NCI-H1092 treated with DMSO at 0.1 percent for 48 hours (cell line): Measurements from ENCODE around the gene ITIH4.

ENCODE experiments used
- DNase-seq: peaks from one replicate; lab custom pipeline; 2025; lab: John Stamatoyannopoulos, UW

ITIH4 gene

DNA sequence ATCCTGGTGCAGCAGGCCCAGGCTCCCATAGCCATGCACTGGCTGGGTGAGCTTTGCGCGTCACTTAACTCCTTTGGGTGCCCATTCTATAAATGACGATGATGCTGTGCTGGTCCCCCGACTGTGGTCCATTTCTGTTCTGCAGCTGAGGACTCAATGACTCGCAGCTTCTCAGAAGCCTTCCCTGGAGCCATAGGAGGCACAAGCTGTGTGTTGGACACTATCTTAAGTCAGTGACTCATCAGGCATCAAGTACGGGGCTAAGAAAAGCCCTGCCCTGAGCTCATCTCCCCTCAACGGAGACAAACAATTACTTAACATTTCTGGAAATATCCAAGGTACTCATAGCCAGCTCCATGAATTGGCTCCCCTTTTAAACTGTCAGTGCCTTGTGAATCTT is 18.1 kb upstream of the ITIH4 start:
- no peak for DNase-seq

- DNase-seq, result no peak
These were observed 17.3 kb upstream of the ITIH4 start for GRCh38 chr3:52847726-52848125.

GRCh38 chr3:52847241-52847640 is 16.8 kb upstream of the ITIH4 start:
- no peak for DNase-seq

DNA sequence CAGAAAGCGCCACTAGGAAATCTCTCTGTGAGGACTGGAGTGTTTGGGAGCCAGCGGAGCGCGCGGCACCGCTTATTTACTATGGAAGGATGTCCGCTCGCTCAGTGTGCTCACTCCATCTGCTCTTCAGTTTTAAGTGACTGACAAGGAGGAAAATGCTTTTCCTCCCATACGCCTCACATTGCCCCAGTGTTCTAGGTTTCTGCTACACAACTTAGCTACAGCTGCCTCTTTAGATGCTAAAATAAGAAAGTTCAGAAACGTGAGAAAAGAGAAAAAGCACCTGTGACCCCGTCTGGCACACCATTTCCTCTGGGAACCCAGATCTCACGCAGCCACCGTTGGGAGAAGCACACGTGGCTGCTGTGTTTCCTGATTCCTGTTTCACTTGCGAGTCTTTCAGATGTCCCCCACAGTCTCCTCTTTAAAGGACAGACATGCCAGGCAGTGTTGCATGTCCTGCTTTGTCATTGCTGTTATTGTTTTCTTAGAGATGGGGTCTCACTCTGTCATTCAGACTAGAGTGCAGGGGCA is 16.0 kb upstream of the ITIH4 start:
- no peak for DNase-seq

- DNase-seq, result no peak
These were observed 15.4 kb upstream of the ITIH4 start for GRCh38 chr3:52845691-52846431.

DNA sequence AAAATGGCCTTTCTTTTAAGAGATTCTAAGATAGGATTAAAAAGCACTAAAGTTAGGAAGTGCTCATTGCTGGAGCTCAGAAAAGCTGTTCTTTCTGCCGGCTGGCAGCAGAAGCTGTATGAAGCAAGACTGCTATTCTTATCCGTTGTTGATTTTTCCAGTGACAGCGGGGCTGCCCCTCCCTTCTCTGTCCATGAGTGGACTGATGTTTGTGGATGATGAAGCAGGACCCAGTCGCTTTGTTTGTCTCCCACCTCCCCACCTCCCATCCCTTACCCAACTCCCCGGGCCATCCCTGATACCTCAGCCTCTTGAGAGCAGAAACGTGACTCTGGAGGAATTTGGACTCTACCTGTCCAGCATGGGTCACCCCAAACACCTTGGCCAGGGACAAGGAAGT is 14.7 kb upstream of the ITIH4 start:
- DNase-seq, result no peak

DNA sequence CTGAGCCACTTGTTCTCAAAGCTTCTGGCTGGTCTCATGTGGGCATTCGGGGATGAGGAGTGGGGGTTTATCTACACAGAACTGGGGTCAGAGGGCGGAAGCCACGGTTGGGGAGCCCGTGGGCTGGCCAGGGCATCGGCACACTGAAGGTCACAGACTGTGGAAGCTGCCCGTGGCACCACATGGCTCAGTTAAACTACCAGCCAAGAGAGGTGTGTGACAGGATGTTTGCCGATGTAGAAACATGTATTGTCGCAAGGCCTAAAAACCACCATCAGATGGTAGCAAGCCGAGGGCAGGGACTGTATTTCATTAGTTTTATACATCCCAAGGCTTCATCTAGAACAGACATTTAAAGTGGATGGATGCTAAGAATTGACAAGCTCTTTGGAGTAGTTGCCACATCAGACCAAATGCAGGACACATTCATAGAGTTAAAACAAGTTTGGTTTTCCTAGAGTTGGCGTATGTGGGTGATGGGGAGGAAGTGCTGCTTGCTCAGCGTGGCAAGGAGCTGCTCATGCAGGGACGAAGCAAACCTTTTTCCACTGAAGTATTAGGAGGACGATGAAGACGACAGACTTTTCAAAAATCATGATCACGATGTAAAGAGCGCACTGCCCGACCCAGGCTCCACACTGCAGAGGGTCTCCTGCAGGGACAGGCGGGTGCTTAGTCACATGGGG is 14.0 kb upstream of the ITIH4 start:
- DNase-seq, result no peak

DNA sequence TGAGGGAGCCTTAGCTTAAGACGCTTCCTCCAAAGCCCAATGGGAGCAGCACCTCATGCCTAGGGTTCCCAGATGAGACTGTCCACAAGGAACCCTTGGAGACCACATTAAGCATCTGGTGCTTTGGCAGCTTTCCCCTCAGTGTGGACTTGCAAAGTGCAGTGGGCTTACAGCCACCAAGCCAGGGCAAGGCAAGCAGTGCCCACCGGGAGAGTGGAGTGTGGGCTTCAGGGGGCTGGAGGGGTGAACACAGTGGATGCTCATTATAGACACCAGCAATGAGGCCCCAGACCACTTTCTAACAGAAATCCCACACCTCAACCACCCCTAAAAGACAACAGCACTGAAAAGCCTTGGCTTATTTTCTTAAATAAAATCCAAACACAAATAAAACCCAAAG is 13.4 kb upstream of the ITIH4 start:
- no peak for DNase-seq

DNA sequence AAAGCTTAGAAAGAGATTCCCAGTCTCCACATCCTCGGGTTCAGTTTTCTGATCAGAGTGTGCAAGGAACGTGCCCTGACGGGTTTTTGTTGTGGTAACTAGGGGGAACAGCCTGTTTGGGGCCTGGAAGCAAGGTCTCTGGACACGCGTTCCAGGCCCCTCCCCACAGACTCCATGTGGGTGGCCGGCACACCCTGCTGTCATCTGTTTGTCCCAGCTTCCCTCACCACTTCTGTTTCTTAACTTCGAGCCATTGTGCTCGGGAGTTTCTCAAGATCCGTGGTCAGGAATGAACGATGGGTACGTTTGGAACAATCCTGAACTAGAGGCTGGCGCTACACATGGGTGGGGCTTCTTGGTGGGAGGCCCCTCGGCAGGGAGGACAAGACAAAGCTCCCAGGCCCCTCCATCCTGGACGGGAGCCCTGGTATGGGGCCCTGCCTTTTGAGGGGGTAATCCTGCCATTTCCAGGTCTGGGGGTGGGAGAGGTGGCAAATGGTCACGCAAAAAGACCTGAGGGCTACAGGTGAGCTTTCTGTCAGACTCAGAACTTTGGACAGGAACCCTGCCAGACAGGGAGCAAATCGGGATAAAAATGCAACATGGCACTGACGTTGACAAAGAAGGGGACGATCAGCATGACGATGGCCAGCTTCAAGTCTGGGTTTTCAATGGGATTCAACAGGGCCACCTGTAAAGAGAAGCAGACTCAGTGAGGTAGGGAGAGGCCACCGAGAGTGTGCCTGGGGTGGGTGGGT is 12.8 kb upstream of the ITIH4 start:
- DNase-seq, result no peak

GRCh38 chr3:52842424-52842823 is 12.0 kb upstream of the ITIH4 start:
- no peak for DNase-seq

- DNase-seq, result no peak
These were observed 11.5 kb upstream of the ITIH4 start for GRCh38 chr3:52841981-52842340.

GRCh38 chr3:52841211-52841980 is 10.9 kb upstream of the ITIH4 start:
- DNase-seq, result no peak

- no peak for DNase-seq
These were observed 9.5 kb upstream of the ITIH4 start for GRCh38 chr3:52839892-52840545.

DNA sequence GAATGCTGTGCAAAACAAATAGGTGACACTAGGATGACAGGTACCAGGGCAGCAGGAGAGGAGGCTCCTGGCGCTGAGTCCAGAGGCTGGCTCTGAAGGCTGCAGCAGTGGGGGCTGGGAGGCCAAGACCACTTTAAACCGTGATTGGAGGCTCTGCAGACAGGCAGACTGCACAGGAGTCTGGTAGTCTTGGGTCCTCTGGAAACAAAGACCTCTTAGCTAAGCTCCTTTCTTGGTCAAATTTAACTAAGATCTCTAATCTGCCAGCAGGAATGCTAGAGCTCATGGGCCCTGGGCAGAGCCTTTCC is 8.8 kb upstream of the ITIH4 start:
- DNase-seq, result no peak

DNA sequence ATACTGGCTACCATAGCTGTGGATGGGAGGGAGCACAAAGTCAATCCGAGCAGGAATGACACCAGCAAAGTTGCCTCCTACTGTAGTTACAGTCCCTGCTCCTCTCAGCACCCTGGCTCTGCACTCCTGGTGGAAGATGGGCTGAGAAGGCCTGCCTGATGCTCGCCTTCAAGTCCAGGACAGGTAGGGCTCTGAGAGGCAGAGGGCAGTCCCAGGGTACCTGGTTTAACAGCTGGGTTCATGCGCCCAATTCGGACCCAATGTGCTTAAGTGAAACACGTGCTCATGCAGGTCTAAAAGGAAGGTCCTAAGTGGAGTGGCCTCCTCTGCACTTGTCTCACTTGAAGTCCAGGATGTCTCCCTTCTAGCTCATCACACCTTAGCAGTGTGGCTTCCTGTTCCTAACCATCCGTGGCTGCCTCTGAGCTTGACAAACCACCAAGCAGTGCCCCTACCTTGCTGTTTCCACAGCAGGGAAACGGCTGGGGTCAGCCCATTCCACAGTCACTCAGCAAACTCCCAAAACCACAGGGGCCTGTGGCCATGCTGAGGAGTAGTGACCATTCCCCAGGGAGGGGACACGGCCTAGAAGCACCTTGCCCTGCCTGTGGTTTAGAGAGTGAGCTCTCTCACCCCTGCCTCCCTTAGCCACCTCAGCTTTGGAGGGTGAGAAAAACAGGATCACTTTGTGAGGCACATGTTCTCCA is 8.2 kb upstream of the ITIH4 start:
- DNase-seq, result no peak

DNA sequence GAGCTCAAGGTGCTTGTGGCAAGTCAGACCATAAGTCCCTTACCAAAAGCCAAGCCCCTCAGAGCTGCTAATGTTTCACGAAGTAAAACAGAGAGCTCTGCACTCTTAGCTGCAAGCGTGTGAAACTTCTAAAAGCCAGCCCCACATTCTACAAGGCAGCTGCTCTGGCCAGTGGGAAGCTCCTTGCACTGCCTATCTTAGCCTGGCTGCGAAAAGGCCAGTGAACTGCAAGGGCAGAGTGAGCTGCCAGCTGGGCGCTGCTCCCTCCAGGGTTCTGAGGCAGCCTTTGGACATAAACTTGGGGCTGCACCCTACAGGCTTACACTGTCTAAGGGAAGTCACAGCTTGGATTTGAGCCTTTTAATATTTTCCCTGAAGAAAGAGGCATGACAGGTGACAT is 6.5 kb upstream of the ITIH4 start:
- no peak for DNase-seq

GRCh38 chr3:52836471-52836845 is 6.0 kb upstream of the ITIH4 start:
- DNase-seq, result no peak

- no peak for DNase-seq
These were observed 5.4 kb upstream of the ITIH4 start for GRCh38 chr3:52835766-52836470.

- no peak for DNase-seq
These were observed 4.5 kb upstream of the ITIH4 start, which contains the start of gene MUSTN1 for GRCh38 chr3:52834871-52835501. Gene MUSTN1, minus strand, starts transcription at chr3:52835019. Its CDS starts 71 bp downstream, at chr3:52834948.

GRCh38 chr3:52833202-52833601 is 2.7 kb upstream of the ITIH4 start:
- DNase-seq, result no peak
